Measurements from ENCODE around the gene FGF7.
"Not testable (repeated sequence)": the region's sequence is repeated elsewhere in the genome, so short reads cannot be mapped to it uniquely, and the experiment has no call there.

The FGF7 gene

DNA sequence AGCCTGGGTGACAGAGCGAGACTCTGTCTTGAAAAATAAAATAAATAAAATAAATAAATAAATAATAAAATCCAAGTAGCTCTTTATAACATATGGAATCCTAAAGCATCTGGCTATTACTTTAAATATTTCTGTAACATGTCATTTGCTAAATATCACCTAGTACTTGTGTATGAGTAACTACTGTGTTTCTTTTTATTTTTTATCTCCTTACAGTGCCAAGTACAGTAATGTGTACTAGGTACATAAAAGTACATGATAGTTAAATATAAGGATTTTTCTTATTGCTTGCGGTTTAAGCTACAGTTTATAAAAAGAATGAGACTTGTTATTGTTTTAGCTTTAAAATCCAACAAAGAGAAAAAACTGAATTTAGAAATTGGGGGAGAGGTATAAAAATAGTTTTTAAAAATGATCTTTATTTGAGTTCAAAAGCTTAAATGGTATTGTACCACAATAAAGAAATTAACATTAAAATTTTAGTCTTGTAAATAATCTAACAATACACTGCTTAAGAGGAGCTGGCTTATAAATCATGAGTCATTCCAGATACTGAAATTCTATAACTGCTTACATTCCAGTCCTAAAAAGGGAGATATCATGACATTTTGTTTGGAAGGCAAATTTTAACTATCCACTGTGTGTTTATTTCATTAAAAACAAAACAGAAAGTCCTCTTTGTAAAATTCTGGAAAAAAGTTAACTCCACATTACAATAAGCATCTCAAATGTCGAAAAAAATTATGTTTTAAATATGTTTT lies 73.1 kb downstream of the FGF7 start:
- DNase-seq (ENCODE audit: low read depth): no peak

DNA sequence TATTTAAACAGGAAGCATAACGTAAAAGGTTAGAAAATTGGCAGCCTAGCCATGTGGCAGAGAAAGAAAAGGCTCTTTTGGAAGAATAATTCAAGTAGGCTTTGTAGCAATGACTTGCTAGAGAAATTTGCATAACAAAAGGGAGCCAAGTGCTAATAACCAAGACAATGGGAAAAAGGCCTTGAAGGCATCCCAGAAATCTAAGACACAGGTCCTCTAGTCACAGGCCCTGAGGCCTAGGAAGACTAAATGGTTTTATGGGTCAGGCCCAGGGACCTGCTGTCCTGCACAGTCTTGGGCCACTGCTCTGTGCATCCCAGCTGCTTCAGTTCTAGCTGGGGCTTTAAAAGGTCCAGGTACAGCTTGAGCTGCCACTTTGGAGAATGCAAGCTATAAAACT lies 78.5 kb downstream of the FGF7 start:
- no peak for DNase-seq (ENCODE audit: low read depth)

DNA sequence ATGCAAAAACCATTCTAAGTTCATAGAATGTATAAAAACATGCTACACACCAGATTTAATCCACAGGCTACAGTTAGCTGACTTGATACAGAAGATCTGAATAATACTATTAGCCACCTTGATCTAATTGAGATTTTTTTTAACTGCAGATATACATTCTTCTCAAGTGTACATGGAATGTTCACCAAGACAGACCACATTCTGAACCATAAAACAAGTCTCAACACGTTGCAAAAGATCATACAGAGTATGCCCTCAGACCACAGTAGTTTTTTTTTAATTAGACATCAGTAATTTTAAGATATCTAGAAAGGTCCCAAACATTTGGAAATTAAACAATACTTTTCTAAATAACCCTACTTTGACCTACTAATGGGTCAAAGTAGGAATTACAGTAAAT lies 83.3 kb downstream of the FGF7 start:
- DNase-seq (ENCODE audit: low read depth): no peak

DNA sequence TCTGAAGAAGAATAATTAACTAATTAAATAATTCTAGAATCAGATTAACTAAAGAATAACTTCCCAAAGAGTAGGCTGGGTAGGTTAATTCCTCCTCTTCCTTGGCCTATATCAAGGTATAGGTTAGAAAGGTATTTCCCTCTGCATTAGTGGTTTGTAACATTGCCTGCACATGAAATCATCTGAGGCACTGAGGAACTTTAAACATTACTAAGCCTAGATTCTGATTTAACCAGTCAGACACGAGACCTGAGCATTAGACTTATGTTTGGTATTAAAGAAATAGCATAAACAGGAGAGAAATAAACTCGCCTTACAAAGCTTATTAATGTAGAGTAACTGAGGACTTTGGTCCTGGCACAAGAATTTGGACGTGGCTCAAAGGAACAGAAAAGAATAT lies 84.2 kb downstream of the FGF7 start:
- no peak for DNase-seq (ENCODE audit: low read depth)

DNA sequence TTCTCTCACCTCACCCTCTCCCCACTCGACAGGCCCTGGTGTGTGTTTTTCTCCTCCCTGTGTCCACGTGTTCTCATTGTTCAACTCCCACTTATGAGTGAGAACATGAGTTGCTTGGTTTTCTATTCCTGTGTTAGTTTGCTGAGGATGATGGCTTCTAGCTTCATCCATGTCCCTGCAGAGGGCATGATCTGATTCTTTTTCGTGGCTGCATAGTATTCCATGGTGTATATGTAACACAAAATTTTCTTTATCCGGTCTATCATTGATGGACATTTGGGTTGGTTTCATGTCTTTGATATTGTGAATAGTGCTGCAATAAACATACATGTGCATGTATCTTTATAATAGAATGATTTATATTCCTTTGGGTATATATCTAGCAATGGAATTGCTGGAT lies 89.7 kb downstream of the FGF7 start:
- not testable (repeated sequence) for DNase-seq (ENCODE audit: low read depth)

DNA sequence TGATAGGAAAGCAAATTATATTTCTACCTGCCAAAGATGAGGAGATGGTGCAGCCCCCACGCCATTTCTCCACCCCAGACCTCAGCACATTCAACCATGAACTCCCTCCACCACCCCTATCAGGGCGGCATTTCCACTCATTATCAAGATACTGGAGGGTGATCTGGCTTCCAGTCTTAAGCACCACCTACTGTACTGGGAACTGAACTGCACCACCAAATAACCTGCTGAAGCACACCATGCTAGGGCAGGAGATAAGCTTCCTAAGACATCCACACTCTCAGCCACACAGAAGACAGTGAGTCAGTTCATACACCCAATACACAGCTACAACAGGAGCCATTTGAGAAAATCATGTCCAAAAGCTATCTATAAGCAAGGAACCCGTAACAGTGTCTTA lies 98.8 kb downstream of the FGF7 start:
- DNase-seq (ENCODE audit: low read depth): no peak

DNA sequence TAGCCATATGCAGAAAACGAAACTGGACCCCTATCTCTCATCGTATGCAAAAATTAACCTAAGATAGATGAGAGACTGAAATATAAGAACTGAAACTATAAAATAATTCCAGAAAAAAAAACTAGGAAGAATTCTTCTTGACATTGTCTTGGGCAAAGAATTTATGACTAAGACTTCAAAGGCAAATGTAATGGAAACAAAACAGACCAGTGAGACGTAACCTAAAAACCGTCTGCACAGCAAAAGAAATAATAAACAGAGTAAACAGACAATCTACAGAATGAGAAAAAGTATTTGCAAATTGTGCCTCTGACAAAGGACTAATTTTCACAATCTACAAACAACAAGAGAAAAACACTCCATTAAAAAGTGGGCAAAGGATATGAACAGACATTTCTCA lies 105.2 kb downstream of the FGF7 start:
- no peak for DNase-seq (ENCODE audit: low read depth)

DNA sequence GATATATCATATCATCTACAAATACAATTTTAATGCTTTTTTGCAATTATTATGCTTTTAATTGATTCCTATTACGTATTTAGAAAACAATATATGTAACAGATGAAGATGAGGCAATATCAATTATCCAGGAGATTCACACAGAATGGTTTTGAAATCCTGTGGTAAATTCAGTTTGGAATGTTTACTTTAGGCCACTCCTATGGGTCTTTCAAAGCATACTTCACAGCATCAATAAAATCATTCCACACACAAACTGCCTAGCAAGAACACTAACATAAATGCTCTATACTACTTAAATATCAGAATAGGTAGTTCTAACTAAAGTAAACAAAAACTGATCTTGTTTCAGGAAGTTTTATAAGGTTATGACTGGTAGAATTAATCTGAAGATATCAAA lies 107.0 kb downstream of the FGF7 start:
- peak; percentile 22 for DNase-seq (ENCODE audit: low read depth)
